Liver (tissue), 9 donors: ENCODE data around the gene DDA1. TPM values are rescaled to one million over a fixed set of nuclear protein-coding genes. Genes with fewer than 3 reads are reported as not detected.

Source experiments
- DNase-seq: peaks from one replicate; pipeline ENCODE4 v3.0.0-alpha.2; 2017; ENCODE audit warnings: low spot score
- H3K27ac ChIP-seq, 2 donors: one replicate each; pipeline ENCODE4 v1.7.0; 2013; ENCODE audit warnings: inconsistent platforms in 2 of 2, low read length in 2 of 2, control low read depth in 1 of 2, low read depth in 1 of 2, mild to moderate bottlenecking in 1 of 2
- H3K27me3 ChIP-seq, 4 donors: one replicate each; pipeline versions ENCODE4 v1.6.1 to v1.7.0; 2013; ENCODE audit warnings: low read length in 3 of 4, inconsistent platforms in 1 of 4, mild to moderate bottlenecking in 1 of 4, moderate library complexity in 1 of 4; ENCODE audit not compliant: control insufficient read depth in 4 of 4, insufficient read depth in 4 of 4
- H3K36me3 ChIP-seq, 4 donors: one replicate each; pipeline versions ENCODE4 v1.6.1 to v1.7.0; 2013; ENCODE audit warnings: low read length in 3 of 4, mild to moderate bottlenecking in 3 of 4, low read depth in 1 of 4, moderate library complexity in 1 of 4; ENCODE audit not compliant: control insufficient read depth in 4 of 4, insufficient read depth in 3 of 4
- H3K4me1 ChIP-seq, 4 donors: one replicate each; pipeline versions ENCODE4 v1.6.1 to v1.7.0; 2013; ENCODE audit warnings: low read length in 3 of 4, mild to moderate bottlenecking in 3 of 4, moderate library complexity in 1 of 4; ENCODE audit not compliant: control insufficient read depth in 4 of 4, insufficient read depth in 4 of 4
- H3K4me3 ChIP-seq, 3 donors: one replicate each; pipeline versions ENCODE4 v1.6.1 to v1.7.0; 2013; ENCODE audit warnings: low read length in 3 of 3, control low read depth in 1 of 3, low read depth in 1 of 3, mild to moderate bottlenecking in 1 of 3
- H3K9ac ChIP-seq, 2 donors: one replicate each; pipeline ENCODE4 v1.7.0; 2013; ENCODE audit warnings: low read length in 2 of 2, mild to moderate bottlenecking in 2 of 2, moderate library complexity in 2 of 2, control low read depth in 1 of 2, low read depth in 1 of 2
- H3K9me3 ChIP-seq, 4 donors: one replicate each; pipeline versions ENCODE4 v1.6.1 to v1.7.0; 2013; ENCODE audit warnings: low read length in 3 of 4; ENCODE audit not compliant: control insufficient read depth in 4 of 4
- ATF3 ChIP-seq: IDR thresholded peaks from 2 replicates; pipeline ENCODE4 v1.6.1; 2016; ENCODE audit warnings: antibody characterized with exemption
- CTCF ChIP-seq: fragments of 150-350 bp; IDR thresholded peaks from 2 replicates; pipeline ENCODE4 v1.5.1; 2017; ENCODE audit warnings: improper control_type of control experiment, low read depth, low read length; ENCODE audit not compliant: missing input control
- EGR1 ChIP-seq, 2 donors: IDR thresholded peaks; 2 replicates each; pipeline ENCODE4 v1.6.1; 2016 to 2018; ENCODE audit warnings: antibody characterized with exemption in 2 of 2, low read depth in 2 of 2
- FOXA1 ChIP-seq: IDR thresholded peaks from 2 replicates; pipeline ENCODE4 v1.6.1; 2016; ENCODE audit warnings: antibody characterized with exemption
- FOXA2 ChIP-seq: IDR thresholded peaks from 2 replicates; pipeline ENCODE4 v1.6.1; 2016; ENCODE audit warnings: antibody characterized with exemption
- GABPA ChIP-seq, 2 donors: IDR thresholded peaks in 1 of 2; conservative IDR thresholded peaks in 1 of 2; 2 replicates each; pipeline ENCODE4 v1.6.1; 2016; ENCODE audit warnings: antibody characterized with exemption in 2 of 2, mild to moderate bottlenecking in 1 of 2, moderate library complexity in 1 of 2
- HNF4A ChIP-seq, 2 donors: conservative IDR thresholded peaks; 2 replicates each; pipeline ENCODE4 v1.6.1; 2016; ENCODE audit warnings: antibody characterized with exemption in 2 of 2, mild to moderate bottlenecking in 2 of 2
- HNF4G ChIP-seq: IDR thresholded peaks from 2 replicates; pipeline ENCODE4 v1.6.1; 2016; ENCODE audit warnings: antibody characterized with exemption
- JUND ChIP-seq, 2 donors: IDR thresholded peaks; 2 replicates each; pipeline ENCODE4 v1.6.1; 2016; ENCODE audit warnings: antibody characterized with exemption in 2 of 2
- MAX ChIP-seq: IDR thresholded peaks from 2 replicates; pipeline ENCODE4 v1.6.1; 2016; ENCODE audit warnings: antibody characterized with exemption
- NR2F2 ChIP-seq: IDR thresholded peaks from 2 replicates; pipeline ENCODE4 v1.6.1; 2016; ENCODE audit warnings: antibody characterized with exemption
- RAD21 ChIP-seq, 2 donors: IDR thresholded peaks; 2 replicates each; pipeline ENCODE4 v1.6.1; 2016; ENCODE audit warnings: antibody characterized with exemption in 2 of 2, mild to moderate bottlenecking in 2 of 2
- REST ChIP-seq: IDR thresholded peaks from 2 replicates; pipeline ENCODE4 v1.6.1; 2016; ENCODE audit warnings: antibody characterized with exemption, mild to moderate bottlenecking
- RXRA ChIP-seq, 2 donors: IDR thresholded peaks; 2 replicates each; pipeline ENCODE4 v1.6.1; 2017 to 2018; ENCODE audit warnings: antibody characterized with exemption in 2 of 2, mild to moderate bottlenecking in 1 of 2
- SP1 ChIP-seq: IDR thresholded peaks from 2 replicates; pipeline ENCODE4 v1.6.1; 2018; ENCODE audit warnings: antibody characterized with exemption, mild to moderate bottlenecking
- TAF1 ChIP-seq: conservative IDR thresholded peaks from 2 replicates; pipeline ENCODE4 v1.6.1; 2016; ENCODE audit warnings: antibody characterized with exemption, mild to moderate bottlenecking
- YY1 ChIP-seq: IDR thresholded peaks from 2 replicates; pipeline ENCODE4 v1.6.1; 2016; ENCODE audit warnings: antibody characterized with exemption, mild to moderate bottlenecking
- ZBTB33 ChIP-seq: IDR thresholded peaks from 2 replicates; pipeline ENCODE4 v1.6.1; 2016; ENCODE audit warnings: antibody characterized with exemption
- whole genome bisulfite sequencing: extraction: QIAGEN DNeasy Blood & Tissue Kit; methylation state at CpG from one replicate; pipeline ENCODE4 v1.1.7; 2013; 5-methylcytosine and 5-hydroxymethylcytosine counted together
- polyA plus RNA-seq, 2 donors: library from polyadenylated mRNA; stranded (reverse) in 1 of 2; unstranded in 1 of 2; fragments of 200-250 nt in 1 of 2; fragments of >200 nt in 1 of 2; fragmentation: Nextera tagmentation in 1 of 2; extraction: Ambion mirVana in 1 of 2; gene quantifications; one replicate each; pipeline versions ENCODE4 v1.2.1 to v1.2.3, GENCODE V29; 2013 to 2015
- total RNA-seq, 2 donors: library from RNA; depleted of rRNA; stranded (reverse); fragments of >200 nt; gene quantifications; one replicate each; pipeline ENCODE4 v1.2.3, GENCODE V29; 2014
- donor health status: healthy.
- donor health status: healthy.
- donor health status: healthy.
- donor health status: healthy.
- donor health status: healthy.

DDA1 gene
- total and polyA plus RNA-seq, 4 donors, result 7.9 to 37.9 (median 20.8) TPM

GRCh38 chr19:17307876-17308377 lies 1.4 kb upstream of the DDA1 start:
- TF ChIP-seq EGR1 (IDR thresholded peaks at IDR 0.05; ENCODE audit: low read depth in 2 of 2) (no peak), FOXA1 (no peak), REST (no peak), GABPA (IDR thresholded peaks at IDR 0.05 in 1 of 2, conservative IDR thresholded peaks at IDR 0.05 in 1 of 2) (no peak), RXRA (IDR thresholded peaks at IDR 0.05) (no peak), RAD21 (IDR thresholded peaks at IDR 0.05) (no peak), NR2F2 (no peak), MAX (no peak), FOXA2 (no peak), ZBTB33 (no peak), JUND (IDR thresholded peaks at IDR 0.05) (no peak), ATF3 (no peak), YY1 (no peak), SP1 (no peak), CTCF (no peak), HNF4A (conservative IDR thresholded peaks at IDR 0.05) (no peak), HNF4G (no peak), TAF1 (no peak)
- no peak overlapping the region for H3K4me3 ChIP-seq
- WGBS, result 90% methylated on average over 8 of the region's 8 CpGs
- H3K27ac ChIP-seq, result no peak overlapping the region
- peaks cover 0 to 3% (median 0%) of the 10 kb centered on the region in 4 donors for H3K36me3 ChIP-seq
- peaks cover 6 to 61% (median 44%) of the 10 kb centered on the region in 4 donors for H3K4me1 ChIP-seq
- H3K9ac ChIP-seq, result no peak overlapping the region
- no peaks in the 10 kb centered on the region for H3K27me3 ChIP-seq
- no peak for DNase-seq
- H3K9me3 ChIP-seq, result no peaks in the 10 kb centered on the region
